Endothelial cell of umbilical vein (primary cell): ENCODE data around the gene AGMO. TPM values are rescaled to one million over a fixed set of nuclear protein-coding genes. Genes with fewer than 3 reads are reported as not detected.

ENCODE experiments used
- BruUV-seq: library from RNA; stranded (reverse); fragments of 400-500 nt; replicated peaks from 2 replicates; lab custom pipeline; 2021; lab: Mats Ljungman, UMichigan
- CTCF ChIA-PET: fragments of 300-600, 350-600 bp; sonication (Branson Sonifier 250); formaldehyde crosslinking; loops from one replicate; lab custom pipeline; 2021; ENCODE audit warnings: antibody characterized with exemption, inconsistent platforms; lab: Charles Lee
- POLR2A ChIA-PET: fragments of 300-600, 350-600 bp; sonication (Branson Sonifier 250); formaldehyde crosslinking; loops from one replicate; lab custom pipeline; 2021; ENCODE audit warnings: antibody characterized with exemption, inconsistent platforms; lab: Charles Lee
- DNase-seq: peaks from one replicate; pipeline ENCODE4 v3.0.0-alpha.2; 2011; ENCODE audit warnings: low read depth, low spot score
- FAIRE-seq: peaks from 2 replicates; lab custom pipeline; 2011; peaks lifted over from hg19 to GRCh38; lab: Jason Lieb, UNC
- H2AFZ ChIP-seq: 2 replicates; pipeline ENCODE4 v1.6.0; 2012; ENCODE audit warnings: low read depth, low read length, control low read depth, inconsistent platforms
- H3K27ac ChIP-seq: 2 replicates; pipeline ENCODE4 v1.5.1; 2011; ENCODE audit warnings: low read depth, mild to moderate bottlenecking, control low read depth, low read length, moderate library complexity; ENCODE audit not compliant: insufficient read depth
- H3K27me3 ChIP-seq, 2 experiments: 2 replicates each; pipeline versions ENCODE4 v1.6.0 to v1.6.1; 2011; ENCODE audit warnings: low read length in 2 of 2, mixed read lengths in 1 of 2; ENCODE audit not compliant: control insufficient read depth in 2 of 2, insufficient read depth in 2 of 2
- H3K36me3 ChIP-seq, 2 experiments: 2 replicates in 1 of 2; 3 replicates in 1 of 2; pipeline ENCODE4 v1.5.1; 2011; ENCODE audit warnings: low read length in 2 of 2, mild to moderate bottlenecking in 1 of 2, moderate library complexity in 1 of 2; ENCODE audit not compliant: control insufficient read depth in 2 of 2, insufficient read depth in 2 of 2; ENCODE audit errors: extremely low read depth in 1 of 2
- H3K4me1 ChIP-seq: 3 replicates; pipeline ENCODE4 v1.5.1; 2011; ENCODE audit warnings: mild to moderate bottlenecking, low read length; ENCODE audit not compliant: control insufficient read depth, insufficient read depth; ENCODE audit errors: extremely low read depth
- H3K4me2 ChIP-seq: 2 replicates; pipeline ENCODE4 v1.6.1; 2011; ENCODE audit warnings: low read length, control low read depth, mixed read lengths; ENCODE audit not compliant: insufficient read depth
- H3K4me3 ChIP-seq, 3 experiments: fragments of 200-600 bp in 1 of 3; sonication (generic), shearing (Covaris generic) in 1 of 3; replicated peaks in 1 of 3; 2 replicates each; pipeline ENCODE4 v1.5.1; 2011 to 2016; ENCODE audit warnings: control low read depth in 3 of 3, low read length in 3 of 3, mild to moderate bottlenecking in 2 of 3, inconsistent platforms in 1 of 3, low read depth in 1 of 3, moderate library complexity in 1 of 3; ENCODE audit not compliant: insufficient read depth in 1 of 3
- H3K79me2 ChIP-seq: 2 replicates; pipeline ENCODE4 v1.6.0; 2012; ENCODE audit warnings: low read length, inconsistent platforms; ENCODE audit not compliant: control insufficient read depth, insufficient read depth
- H3K9ac ChIP-seq: replicated peaks from 2 replicates; pipeline ENCODE3; 2011; ENCODE audit warnings: low read length, control low read depth; ENCODE audit not compliant: insufficient read depth; ENCODE audit errors: extremely low read depth
- H3K9me1 ChIP-seq: replicated peaks from 3 replicates; pipeline ENCODE4 v1.6.0; 2011; ENCODE audit warnings: mild to moderate bottlenecking, low read length; ENCODE audit not compliant: control insufficient read depth, insufficient read depth; ENCODE audit errors: extremely low read depth
- H3K9me3 ChIP-seq: replicated peaks from 2 replicates; pipeline ENCODE4 v1.5.1; 2012; ENCODE audit warnings: low read length, inconsistent platforms; ENCODE audit not compliant: control insufficient read depth, insufficient read depth
- H4K20me1 ChIP-seq: replicated peaks from 2 replicates; pipeline ENCODE3; 2011; ENCODE audit warnings: mild to moderate bottlenecking, low read length; ENCODE audit not compliant: control insufficient read depth, insufficient read depth; ENCODE audit errors: extremely low read depth
- CTCF ChIP-seq, 2 donors: IDR thresholded peaks; 1 replicate in 1 of 2; 2 replicates in 1 of 2; pipeline ENCODE4 v1.5.1; 2011; ENCODE audit warnings: low read length in 2 of 2, mild to moderate bottlenecking in 2 of 2, moderate library complexity in 2 of 2, control low read depth in 1 of 2, inconsistent platforms in 1 of 2, low read depth in 1 of 2; ENCODE audit not compliant: insufficient read depth in 1 of 2; ENCODE audit errors: extremely low read depth in 1 of 2
- EZH2 ChIP-seq: IDR thresholded peaks from 2 replicates; pipeline ENCODE4 v1.6.1; 2012; ENCODE audit warnings: borderline replicate concordance, low read depth, mild to moderate bottlenecking, moderate library complexity, low read length, inconsistent platforms; ENCODE audit not compliant: severe bottlenecking
- FOS ChIP-seq: IDR thresholded peaks from 2 replicates; pipeline ENCODE4 v1.6.1; 2011; ENCODE audit warnings: mild to moderate bottlenecking, low read length, moderate library complexity, borderline replicate concordance; ENCODE audit not compliant: insufficient read depth
- GATA2 ChIP-seq: IDR thresholded peaks from 2 replicates; pipeline ENCODE4 v1.7.0; 2011; ENCODE audit warnings: low read depth, mild to moderate bottlenecking, moderate library complexity, mixed read lengths, low read length; ENCODE audit not compliant: insufficient read length, insufficient read depth
- JUN ChIP-seq: IDR thresholded peaks from 2 replicates; pipeline ENCODE4 v1.6.1; 2011; ENCODE audit warnings: borderline replicate concordance, low read depth; ENCODE audit not compliant: insufficient read length, insufficient read depth
- MAX ChIP-seq: IDR thresholded peaks from 2 replicates; pipeline ENCODE4 v1.6.1; 2011; ENCODE audit not compliant: insufficient read depth, insufficient read length
- MYC ChIP-seq: IDR thresholded peaks from one replicate; pipeline ENCODE4 v1.6.1; 2011; ENCODE audit warnings: mild to moderate bottlenecking, low read depth, low read length
- POLR2A ChIP-seq: IDR thresholded peaks from 2 replicates; pipeline ENCODE4 v1.6.1; 2012; ENCODE audit warnings: low read depth, mild to moderate bottlenecking, control low read depth, low read length
- POLR2AphosphoS5 ChIP-seq: IDR thresholded peaks from 2 replicates; pipeline ENCODE4 v1.6.1; 2012; ENCODE audit warnings: low read depth, mild to moderate bottlenecking, control low read depth, low read length, moderate library complexity; ENCODE audit not compliant: insufficient read depth
- dilution Hi-C: fragments of 300-500 bp; cut with MboI; formaldehyde crosslinking; loops from one replicate; pipeline ENCODE4 v1.15.0; 2019; ENCODE audit warnings: low sequenced_read_pairs; ENCODE audit not compliant: extremely low pct_ligation_motif_present
- intact Hi-C: fragments of 100-400 bp; cut with micrococcal nuclease; formaldehyde crosslinking; loops from one replicate; pipeline ENCODE4 v1.10.0; 2022
- polyA plus RNA-seq, 4 experiments: library from polyadenylated mRNA; depleted of rRNA in 3 of 4; stranded (reverse) in 3 of 4; unstranded in 1 of 4; fragments of >200 nt; gene quantifications; 2 replicates each; pipeline versions ENCODE4 v1.2.1 to v1.2.3, GENCODE V29; 2011 to 2012; ENCODE audit warnings: missing spikeins in 1 of 4
- total RNA-seq: library from RNA; stranded (reverse); gene quantifications from 2 replicates; pipeline ENCODE4 v1.2.3, GENCODE V29; 2021

Gene AGMO
- total and polyA plus RNA-seq, 2 donors (not counting 3 experiments of a cell fraction or from before 2014, with no cell fraction given): 0.23 to 0.40 TPM

GRCh38 chr7:15335390-15335789, 226.4 kb downstream of the AGMO start:
- dilution Hi-C loops (no loop called here), intact Hi-C loops (no loop called here)
- TF ChIP-seq FOS (no peak), JUN (no peak), MYC (no peak), EZH2 (no peak), POLR2AphosphoS5 (no peak), GATA2 (no peak), MAX (no peak), CTCF (IDR thresholded peaks at IDR 0.05; ENCODE audit: extremely low read depth in 1 of 2, insufficient read depth in 1 of 2, low read depth in 1 of 2, low read length in 2 of 2) (no peak), POLR2A (no peak)
- POLR2A ChIA-PET: no interaction called here
- no peaks in the 10 kb centered on the region for H3K9me1 ChIP-seq
- DNase-seq (no peak), FAIRE-seq (no peak)
- H3K79me2 ChIP-seq: no peaks in the 10 kb centered on the region
- H3K9me3 ChIP-seq: no peaks in the 10 kb centered on the region
- no peaks in the 10 kb centered on the region for H3K36me3 ChIP-seq
- H3K4me2 ChIP-seq: no peak overlapping the region
- CTCF ChIA-PET: interaction anchor here (0.9 to 1.2 kb wide), 2 partner anchors 10 to 385 kb away, joined by 3 to 7 read pairs; no protein-coding TSS in a partner anchor
- H2AFZ ChIP-seq: no peak overlapping the region
- H3K27ac ChIP-seq: no peak overlapping the region
- H4K20me1 ChIP-seq: no peaks in the 10 kb centered on the region
- H3K27me3 ChIP-seq: no peaks in the 10 kb centered on the region
- H3K9ac ChIP-seq: no peak overlapping the region
- no peak overlapping the region for H3K4me3 ChIP-seq
- no TSS peak for BruUV-seq
- H3K4me1 ChIP-seq: no peaks in the 10 kb centered on the region
